ENCODE measurements around the gene CAND1.

The CAND1 gene

DNA sequence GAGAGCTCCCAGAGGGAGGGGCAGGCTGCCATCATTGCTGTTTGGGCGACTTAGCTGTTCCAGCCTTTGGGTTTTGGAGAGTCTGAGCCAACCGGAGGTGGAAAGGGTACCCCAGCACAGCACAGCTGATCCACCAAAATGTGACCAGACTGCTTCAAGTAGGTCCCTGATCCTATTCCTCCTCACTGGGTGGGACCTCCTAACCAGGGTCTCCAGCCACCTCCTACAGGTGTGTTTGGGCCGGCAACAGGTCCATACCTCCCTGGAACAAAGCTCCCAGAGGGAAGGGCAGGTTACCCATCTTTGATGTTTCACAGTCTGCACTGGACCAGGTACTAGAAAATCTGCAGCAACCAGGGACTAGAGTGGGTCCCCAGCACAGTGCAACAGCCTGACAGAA, 53.8 kb downstream of the CAND1 start:
- in situ Hi-C loops (cut with MboI; ENCODE audit: low sequenced_read_pairs, unreplicated experiment), result no loop called here
- TF ChIP-seq, protein P1, sequence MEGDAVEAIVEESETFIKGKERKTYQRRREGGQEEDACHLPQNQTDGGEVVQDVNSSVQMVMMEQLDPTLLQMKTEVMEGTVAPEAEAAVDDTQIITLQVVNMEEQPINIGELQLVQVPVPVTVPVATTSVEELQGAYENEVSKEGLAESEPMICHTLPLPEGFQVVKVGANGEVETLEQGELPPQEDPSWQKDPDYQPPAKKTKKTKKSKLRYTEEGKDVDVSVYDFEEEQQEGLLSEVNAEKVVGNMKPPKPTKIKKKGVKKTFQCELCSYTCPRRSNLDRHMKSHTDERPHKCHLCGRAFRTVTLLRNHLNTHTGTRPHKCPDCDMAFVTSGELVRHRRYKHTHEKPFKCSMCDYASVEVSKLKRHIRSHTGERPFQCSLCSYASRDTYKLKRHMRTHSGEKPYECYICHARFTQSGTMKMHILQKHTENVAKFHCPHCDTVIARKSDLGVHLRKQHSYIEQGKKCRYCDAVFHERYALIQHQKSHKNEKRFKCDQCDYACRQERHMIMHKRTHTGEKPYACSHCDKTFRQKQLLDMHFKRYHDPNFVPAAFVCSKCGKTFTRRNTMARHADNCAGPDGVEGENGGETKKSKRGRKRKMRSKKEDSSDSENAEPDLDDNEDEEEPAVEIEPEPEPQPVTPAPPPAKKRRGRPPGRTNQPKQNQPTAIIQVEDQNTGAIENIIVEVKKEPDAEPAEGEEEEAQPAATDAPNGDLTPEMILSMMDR (IDR thresholded peaks at IDR 0.05; ENCODE audit: borderline replicate concordance, control extremely low read depth, extremely low read depth, insufficient read depth, missing control alignments), result no peak
- DNase-seq (ENCODE audit: low spot score), result no peak

DNA sequence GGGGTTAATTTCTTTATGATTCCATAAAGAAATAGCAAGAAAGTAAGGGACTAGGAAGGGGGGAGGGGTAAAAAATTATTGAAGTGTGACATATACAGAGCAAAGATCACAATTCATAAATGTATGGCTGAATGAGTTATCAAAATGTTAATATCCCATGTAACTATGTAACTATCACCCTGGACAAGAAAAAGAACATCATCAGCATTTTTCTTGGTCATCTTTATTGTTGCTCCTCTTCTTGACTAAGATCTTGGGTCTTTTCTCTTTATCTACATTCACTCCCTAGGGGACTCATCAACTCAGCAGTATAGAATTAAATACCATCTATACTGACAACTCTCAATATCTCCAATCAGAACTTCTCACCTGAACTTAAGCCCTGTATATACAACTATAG, 57.5 kb downstream of the CAND1 start:
- no peak for DNase-seq (ENCODE audit: low spot score)
- TF ChIP-seq, protein P1 (IDR thresholded peaks at IDR 0.05; ENCODE audit: borderline replicate concordance, control extremely low read depth, extremely low read depth, insufficient read depth, missing control alignments), result no peak
- in situ Hi-C loops (cut with MboI; ENCODE audit: low sequenced_read_pairs, unreplicated experiment), result no loop called here

DNA sequence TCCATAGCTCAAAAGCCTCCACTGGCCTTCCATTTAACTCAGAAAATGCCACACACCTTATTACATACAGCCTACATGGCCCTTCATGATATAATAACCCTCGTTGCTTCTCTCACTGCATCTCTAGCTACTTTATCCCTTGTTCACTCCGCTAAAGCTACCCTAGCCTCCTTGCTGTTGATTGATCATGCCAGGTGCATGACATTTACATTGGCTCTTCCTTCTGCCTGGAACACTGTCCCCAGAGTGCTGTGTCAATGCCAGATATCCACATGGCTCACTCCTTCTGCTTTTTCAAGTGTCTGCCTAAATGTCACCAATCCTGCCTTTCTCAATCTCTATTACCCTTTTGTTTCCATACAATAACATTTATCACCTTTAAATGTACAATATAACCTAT, 58.3 kb downstream of the CAND1 start:
- TF ChIP-seq, protein P1 (IDR thresholded peaks at IDR 0.05; ENCODE audit: borderline replicate concordance, control extremely low read depth, extremely low read depth, insufficient read depth, missing control alignments), result no peak
- no peak for DNase-seq (ENCODE audit: low spot score)
- in situ Hi-C loops (cut with MboI; ENCODE audit: low sequenced_read_pairs, unreplicated experiment), result no loop called here

DNA sequence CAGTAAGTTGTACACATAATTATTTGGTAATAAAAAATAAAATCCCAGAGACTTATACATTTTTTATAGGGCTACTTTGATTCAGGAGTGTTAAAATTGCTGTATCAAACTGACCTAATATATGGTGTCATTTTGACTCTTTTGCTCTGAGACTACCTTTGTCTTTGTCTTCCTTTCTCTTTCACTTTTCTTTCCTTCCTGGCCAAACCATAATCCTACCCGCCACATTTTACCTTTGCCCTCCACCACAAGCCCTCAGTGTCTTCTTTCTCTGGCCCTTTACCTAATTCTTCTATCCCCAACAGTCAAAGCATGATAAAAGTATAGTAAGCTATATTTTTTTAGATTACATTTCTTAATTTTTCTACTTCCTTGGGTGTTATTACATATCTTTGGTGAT, 62.0 kb downstream of the CAND1 start:
- TF ChIP-seq, protein P1 (IDR thresholded peaks at IDR 0.05; ENCODE audit: borderline replicate concordance, control extremely low read depth, extremely low read depth, insufficient read depth, missing control alignments), result no peak
- no peak for DNase-seq (ENCODE audit: low spot score)
- in situ Hi-C loops (cut with MboI; ENCODE audit: low sequenced_read_pairs, unreplicated experiment), result no loop called here

DNA sequence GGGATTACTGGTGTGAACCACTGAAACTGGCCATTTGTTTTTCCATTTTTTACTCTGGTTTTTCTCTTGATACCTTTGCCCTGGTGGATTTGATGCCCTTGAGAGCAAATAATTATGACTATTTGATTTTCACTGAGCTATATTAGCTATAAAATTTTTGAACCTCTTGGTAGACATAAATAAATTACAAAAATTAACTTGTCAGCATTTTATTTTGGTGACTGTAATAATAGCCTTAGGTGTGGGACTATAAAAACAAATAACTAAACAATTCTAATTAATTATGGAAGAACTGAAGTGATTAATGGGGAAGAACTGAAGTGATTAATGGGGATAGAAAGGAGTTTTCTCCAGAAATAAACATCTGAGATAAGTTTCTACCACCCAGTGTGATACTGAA, 62.7 kb downstream of the CAND1 start:
- TF ChIP-seq, protein P1 (IDR thresholded peaks at IDR 0.05; ENCODE audit: borderline replicate concordance, control extremely low read depth, extremely low read depth, insufficient read depth, missing control alignments), result no peak
- DNase-seq (ENCODE audit: low spot score), result no peak
- in situ Hi-C loops (cut with MboI; ENCODE audit: low sequenced_read_pairs, unreplicated experiment), result no loop called here

DNA sequence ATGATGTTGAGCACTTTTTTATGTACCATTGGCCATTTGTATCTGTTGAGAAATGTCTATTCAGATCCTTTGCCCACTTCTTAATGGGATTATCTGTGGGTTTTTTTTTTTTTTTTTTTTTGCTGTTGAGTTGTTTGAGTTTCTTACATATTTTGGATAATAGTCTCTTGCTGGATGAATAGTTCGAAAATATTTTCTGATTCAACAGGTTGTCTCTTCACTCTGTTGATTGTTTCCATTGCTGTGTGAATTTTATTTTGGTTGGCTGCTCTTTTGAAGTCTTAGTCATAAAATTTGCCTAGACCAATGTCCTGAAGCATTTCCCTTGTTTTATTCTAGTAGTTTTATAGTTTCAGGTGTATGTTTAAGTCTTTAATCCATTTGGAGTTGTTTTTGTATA, 64.5 kb downstream of the CAND1 start:
- in situ Hi-C loops (cut with MboI; ENCODE audit: low sequenced_read_pairs, unreplicated experiment), result no loop called here
- DNase-seq (ENCODE audit: low spot score), result no peak
- TF ChIP-seq, protein P1 (IDR thresholded peaks at IDR 0.05; ENCODE audit: borderline replicate concordance, control extremely low read depth, extremely low read depth, insufficient read depth, missing control alignments), result no peak

DNA sequence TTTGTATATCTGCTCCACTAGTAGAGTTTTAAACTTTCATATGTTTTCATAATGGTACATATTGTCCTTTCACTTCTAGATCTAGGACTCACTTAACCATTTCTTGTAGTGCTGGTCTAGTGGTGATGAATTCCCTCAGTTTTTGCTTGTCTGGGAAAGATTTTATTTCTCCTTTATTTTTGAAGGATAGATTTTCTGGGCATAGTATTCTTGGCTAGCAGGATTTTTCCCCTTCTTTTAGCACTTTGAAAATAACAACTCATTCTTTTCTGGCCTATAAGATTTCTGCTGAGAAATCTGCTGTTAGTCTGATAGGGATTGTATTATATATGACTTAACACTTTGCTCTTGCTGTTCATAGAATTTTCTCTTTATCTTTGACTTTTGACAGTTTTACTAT, 69.3 kb downstream of the CAND1 start:
- TF ChIP-seq, protein P1 (IDR thresholded peaks at IDR 0.05; ENCODE audit: borderline replicate concordance, control extremely low read depth, extremely low read depth, insufficient read depth, missing control alignments), result no peak
- DNase-seq (ENCODE audit: low spot score), result no peak
- in situ Hi-C loops (cut with MboI; ENCODE audit: low sequenced_read_pairs, unreplicated experiment), result no loop called here
